AG04450 (cell line): ENCODE results near the gene PITX1. TPM values are rescaled to one million over a fixed set of nuclear protein-coding genes. Genes with fewer than 3 reads are reported as not detected.
"Not testable (repeated sequence)": the region's sequence is repeated elsewhere in the genome, so short reads cannot be mapped to it uniquely, and the experiment has no call there.

Experiments used
- CTCF ChIA-PET: fragments of 300-600, 350-600 bp; formaldehyde crosslinking; extraction: SDS; loops from one replicate; lab custom pipeline; 2022; ENCODE audit warnings: antibody characterized with exemption, inconsistent platforms; lab: Charles Lee
- POLR2A ChIA-PET: fragments of 350-600 bp; formaldehyde crosslinking; extraction: SDS; loops from one replicate; lab custom pipeline; 2021; ENCODE audit warnings: antibody characterized with exemption, inconsistent platforms; lab: Yijun Ruan, JAX
- DNase-seq: peaks from one replicate; pipeline ENCODE4 v3.0.0-alpha.2; 2011; ENCODE audit warnings: low read depth, low spot score
- H3K27ac ChIP-seq: one replicate; pipeline ENCODE4 v1.5.1; 2012; ENCODE audit warnings: low read depth, low read length, control low read depth
- H3K27me3 ChIP-seq: one replicate; pipeline ENCODE4 v1.6.0; 2012; ENCODE audit warnings: low read length; ENCODE audit not compliant: control insufficient read depth, insufficient read depth
- H3K4me3 ChIP-seq: 2 replicates; pipeline ENCODE4 v1.5.1; 2011; ENCODE audit warnings: mild to moderate bottlenecking, low read depth, low read length, control low read depth
- H3K9me3 ChIP-seq: 2 replicates; pipeline ENCODE4 v1.5.1; 2012; ENCODE audit warnings: low read length; ENCODE audit not compliant: control insufficient read depth, insufficient read depth
- CTCF ChIP-seq: IDR thresholded peaks from 2 replicates; pipeline ENCODE4 v1.5.1; 2011; ENCODE audit warnings: low read depth, low read length, control low read depth, inconsistent platforms
- polyA plus RNA-seq: library from polyadenylated mRNA; depleted of rRNA; stranded (reverse); fragments of >200 nt; gene quantifications from 2 replicates; pipeline ENCODE4 v1.2.3, GENCODE V29; 2011

PITX1 gene
- polyA plus RNA-seq, 1 experiment, result 72.1 TPM

DNA sequence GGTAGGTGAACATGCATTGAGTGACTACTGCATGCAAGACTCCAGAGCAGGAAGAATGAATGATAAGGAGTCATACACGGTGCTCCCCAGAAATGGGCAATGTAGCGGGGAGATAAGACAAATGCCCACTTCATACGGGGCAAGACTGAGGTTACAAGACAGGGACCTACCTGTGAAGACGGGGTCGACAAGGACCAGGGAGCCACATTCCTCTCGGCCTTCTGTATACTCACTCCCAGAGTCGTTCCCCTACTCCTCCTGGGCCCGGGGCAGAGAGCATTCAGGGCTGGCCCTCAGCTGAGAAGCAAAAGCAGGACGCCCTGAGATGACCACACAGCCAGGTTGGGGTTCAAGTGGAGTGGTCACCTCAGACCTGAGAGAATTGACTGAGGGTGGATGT is 26.7 kb downstream of the PITX1 start:
- DNase-seq, result no peak
- CTCF ChIA-PET, result no interaction called here
- POLR2A ChIA-PET, result no interaction called here
- no peak for TF ChIP-seq CTCF
- H3K27me3 ChIP-seq, result peaks cover 6% of the 10 kb centered on the region
- no peak overlapping the region for H3K27ac ChIP-seq
- no peak overlapping the region for H3K4me3 ChIP-seq
- peaks cover 6% of the 10 kb centered on the region; the same call in 1 of the 2 replicates for H3K9me3 ChIP-seq

DNA sequence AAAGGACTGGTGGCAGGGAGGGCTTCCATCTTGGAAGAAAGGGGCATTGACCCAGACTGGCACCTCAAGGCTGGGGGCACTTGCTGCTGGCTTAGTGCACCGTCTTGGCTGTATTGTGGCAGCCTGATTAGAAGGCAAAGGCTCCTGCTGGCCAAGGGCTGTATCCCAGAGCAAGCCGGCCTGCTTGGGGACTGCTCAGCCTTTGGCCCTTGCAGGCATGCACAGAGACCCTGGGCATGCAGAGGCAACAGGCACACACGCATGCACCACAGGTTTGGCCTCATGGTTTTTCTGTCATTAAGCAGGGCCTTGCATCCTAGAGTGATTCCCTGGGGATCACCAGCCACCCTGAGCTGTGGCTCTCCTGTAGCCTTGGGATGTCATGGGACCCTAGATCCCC is 29.0 kb downstream of the PITX1 start:
- CTCF ChIA-PET, result no interaction called here
- H3K4me3 ChIP-seq, result no peak overlapping the region
- peaks cover 6% of the 10 kb centered on the region; the same call in 1 of the 2 replicates for H3K9me3 ChIP-seq
- DNase-seq, result no peak
- peaks cover 6% of the 10 kb centered on the region for H3K27me3 ChIP-seq
- H3K27ac ChIP-seq, result no peak overlapping the region
- TF ChIP-seq CTCF, result no peak
- POLR2A ChIA-PET, result no interaction called here

DNA sequence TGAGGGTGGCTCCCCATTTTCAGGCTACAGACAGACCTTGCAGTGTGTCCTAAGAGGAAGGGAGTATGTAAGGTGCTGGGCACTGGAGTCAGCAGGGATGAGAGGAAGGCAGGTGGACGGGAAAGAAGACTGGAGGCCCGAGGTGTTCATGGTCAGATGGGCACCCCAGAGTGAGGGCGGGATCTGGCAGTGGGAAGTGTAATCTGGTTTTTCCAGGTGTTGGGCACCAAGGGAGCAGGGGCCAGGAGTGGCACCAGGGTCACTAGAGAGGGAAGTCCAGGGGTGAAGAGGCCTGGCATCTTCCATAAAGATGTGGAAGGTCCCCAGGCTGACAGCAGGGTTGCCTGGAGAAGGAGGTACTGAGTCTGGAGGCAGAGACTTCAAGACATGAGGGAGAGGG is 29.7 kb downstream of the PITX1 start:
- H3K9me3 ChIP-seq, result peaks cover 6% of the 10 kb centered on the region; the same call in 1 of the 2 replicates
- H3K27ac ChIP-seq, result no peak overlapping the region
- no peak for DNase-seq
- H3K27me3 ChIP-seq, result peaks cover 6% of the 10 kb centered on the region
- no peak overlapping the region for H3K4me3 ChIP-seq
- ChIA-PET POLR2A (no interaction called here), CTCF (no interaction called here)
- TF ChIP-seq CTCF, result no peak

GRCh38 chr5:134998068-134998467 is 36.0 kb downstream of the PITX1 start:
- H3K27me3 ChIP-seq, H3K4me3 ChIP-seq, POLR2A ChIA-PET, CTCF ChIA-PET, H3K27ac ChIP-seq, H3K9me3 ChIP-seq, DNase-seq: not testable (repeated sequence)

DNA sequence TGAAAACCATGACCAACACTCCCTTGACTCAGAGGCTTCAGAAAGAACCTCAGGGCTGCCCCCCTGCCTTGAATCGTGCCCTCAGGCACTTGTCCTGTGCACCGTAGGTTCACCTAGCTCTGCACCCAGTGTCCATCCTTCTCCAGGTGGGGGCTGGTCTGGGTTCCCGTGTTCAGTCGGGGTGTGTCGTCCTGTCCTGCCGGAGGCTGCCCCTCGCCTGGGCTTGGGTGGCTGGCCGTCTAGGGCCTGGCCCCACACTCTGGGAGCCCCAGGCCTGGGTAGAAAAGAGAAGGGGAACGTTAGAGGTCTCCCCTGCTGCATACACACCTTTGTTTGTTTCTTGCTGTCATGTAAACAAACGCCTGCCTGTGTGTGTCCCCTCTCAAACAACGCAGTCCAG is 37.0 kb downstream of the PITX1 start:
- Histone ChIP-seq H3K27ac (no peak overlapping the region), H3K4me3 (no peak overlapping the region), H3K27me3 (no peaks in the 10 kb centered on the region), H3K9me3 (no peaks in the 10 kb centered on the region; the same call in 1 of the 2 replicates)
- CTCF ChIA-PET, result no interaction called here
- POLR2A ChIA-PET, result no interaction called here
- no peak for TF ChIP-seq CTCF
- no peak for DNase-seq
